Natural killer cell (primary cell): ENCODE results near the gene CNPY3. TPM values are rescaled to one million over a fixed set of nuclear protein-coding genes. Genes with fewer than 3 reads are reported as not detected.
"Not testable (repeated sequence)": the region's sequence is repeated elsewhere in the genome, so short reads cannot be mapped to it uniquely, and the experiment has no call there.

Experiments used
- ATAC-seq, 3 donors: fragments of 150-1000 bp in 2 of 3; fragments of 200-7000 bp in 1 of 3; cut with Tn5 transposase; 1 replicate in 1 of 3; 2 replicates in 2 of 3; pipeline ENCODE4 v1.10.0; 2021; ENCODE audit warnings: mild to moderate bottlenecking in 2 of 3, moderate library complexity in 2 of 3
- DNase-seq, 2 donors: peaks; one replicate each; pipeline versions ENCODE4 v3.0.0 to v3.0.0-alpha.2; 2013 to 2021; ENCODE audit warnings: mixed read lengths in 1 of 2
- H3K27ac ChIP-seq: one replicate; pipeline ENCODE4 v1.5.1; 2013; ENCODE audit warnings: mild to moderate bottlenecking, low read length
- H3K27me3 ChIP-seq: one replicate; pipeline ENCODE4 v1.6.1; 2013; ENCODE audit warnings: low read length; ENCODE audit not compliant: control insufficient read depth, insufficient read depth
- H3K36me3 ChIP-seq: one replicate; pipeline ENCODE4 v1.6.1; 2013; ENCODE audit warnings: low read length; ENCODE audit not compliant: control insufficient read depth, insufficient read depth
- H3K4me1 ChIP-seq: one replicate; pipeline ENCODE4 v1.6.1; 2013; ENCODE audit warnings: low read length; ENCODE audit not compliant: control insufficient read depth, insufficient read depth
- H3K4me3 ChIP-seq: one replicate; pipeline ENCODE4 v1.5.1; 2013; ENCODE audit warnings: low read length
- H3K9me3 ChIP-seq: one replicate; pipeline ENCODE4 v1.6.1; 2013; ENCODE audit warnings: low read length; ENCODE audit not compliant: control insufficient read depth, insufficient read depth
- H3K27ac Mint-ChIP-seq, 2 donors: one replicate each; pipeline ENCODE4 v1.8.0; 2022; ENCODE audit warnings: mild to moderate bottlenecking in 2 of 2, mixed read lengths in 2 of 2, moderate library complexity in 1 of 2
- H3K27me3 Mint-ChIP-seq, 2 donors: one replicate each; pipeline ENCODE4 v1.8.0; 2022; ENCODE audit warnings: low read depth in 2 of 2, mixed read lengths in 2 of 2
- H3K36me3 Mint-ChIP-seq: one replicate; pipeline ENCODE4 v1.8.0; 2022; ENCODE audit warnings: mixed read lengths
- H3K4me1 Mint-ChIP-seq, 2 donors: one replicate each; pipeline ENCODE4 v1.8.0; 2022; ENCODE audit warnings: mixed read lengths in 2 of 2
- H3K4me3 Mint-ChIP-seq: one replicate; pipeline ENCODE4 v1.8.0; 2022; ENCODE audit warnings: mild to moderate bottlenecking, moderate library complexity, mixed read lengths
- H3K9me3 Mint-ChIP-seq, 2 donors: one replicate each; pipeline ENCODE4 v1.8.0; 2022; ENCODE audit warnings: mixed read lengths in 2 of 2
- whole genome bisulfite sequencing: methylation state at CpG from one replicate; pipeline ENCODE4 v1.1.7; 2013; ENCODE audit warnings: missing lambda C conversion rate; ENCODE audit not compliant: insufficient coverage; 5-methylcytosine and 5-hydroxymethylcytosine counted together
- intact Hi-C: fragments of 100-400 bp; cut with micrococcal nuclease; formaldehyde crosslinking; loops from one replicate; pipeline ENCODE4 v1.14.2; 2022
- total RNA-seq, 4 donors: library from RNA; stranded (reverse); fragments of 120-200 nt in 1 of 4; gene quantifications; one replicate each; pipeline versions ENCODE4 v1.2.3 to v1.2.4, GENCODE V29; 2013 to 2022
- TF ChIP-seq, protein P1 (sequence below): fragments of 200-600 bp; IDR thresholded peaks from one replicate; pipeline ENCODE4 v1.8.0; 2022; ENCODE audit warnings: antibody characterized with exemption

CNPY3 gene
- total RNA-seq, 3 donors from 2014 or later (not counting 1 experiment from before 2014, with no cell fraction given) = 52.4 to 71.2 (median 59.8) TPM

DNA sequence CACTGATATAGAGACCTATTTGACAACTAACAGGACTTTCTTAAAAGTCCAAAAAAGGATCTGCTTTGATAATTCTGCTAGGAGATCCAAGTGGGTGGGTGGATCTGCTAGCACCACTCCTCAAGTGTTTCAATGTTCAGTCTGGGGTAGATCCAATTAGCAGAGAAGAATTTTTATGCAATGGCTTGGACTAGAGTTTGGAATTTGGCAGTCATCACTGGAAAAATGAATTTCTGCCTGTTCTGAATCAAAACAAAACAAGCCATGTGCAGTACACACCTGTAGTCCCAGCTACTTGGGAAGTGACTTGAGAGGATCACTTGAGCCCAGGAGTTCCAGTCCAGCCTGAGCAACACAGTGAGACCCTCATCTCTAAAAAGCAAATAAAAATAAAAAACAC is 18.7 kb downstream of the CNPY3 start:
- H3K36me3 Mint-ChIP-seq = no peaks in the 10 kb centered on the region
- intact Hi-C loops = no loop called here
- Histone ChIP-seq H3K4me3 (no peak overlapping the region), H3K4me1 (no peaks in the 10 kb centered on the region), H3K9me3 (no peaks in the 10 kb centered on the region), H3K27ac (no peak overlapping the region), H3K36me3 (peaks cover 3% of the 10 kb centered on the region), H3K27me3 (no peaks in the 10 kb centered on the region)
- no peaks in the 10 kb centered on the region for H3K9me3 Mint-ChIP-seq
- no peaks in the 10 kb centered on the region for H3K4me1 Mint-ChIP-seq
- ATAC-seq (no peak), DNase-seq (no peak)
- TF ChIP-seq, protein P1, sequence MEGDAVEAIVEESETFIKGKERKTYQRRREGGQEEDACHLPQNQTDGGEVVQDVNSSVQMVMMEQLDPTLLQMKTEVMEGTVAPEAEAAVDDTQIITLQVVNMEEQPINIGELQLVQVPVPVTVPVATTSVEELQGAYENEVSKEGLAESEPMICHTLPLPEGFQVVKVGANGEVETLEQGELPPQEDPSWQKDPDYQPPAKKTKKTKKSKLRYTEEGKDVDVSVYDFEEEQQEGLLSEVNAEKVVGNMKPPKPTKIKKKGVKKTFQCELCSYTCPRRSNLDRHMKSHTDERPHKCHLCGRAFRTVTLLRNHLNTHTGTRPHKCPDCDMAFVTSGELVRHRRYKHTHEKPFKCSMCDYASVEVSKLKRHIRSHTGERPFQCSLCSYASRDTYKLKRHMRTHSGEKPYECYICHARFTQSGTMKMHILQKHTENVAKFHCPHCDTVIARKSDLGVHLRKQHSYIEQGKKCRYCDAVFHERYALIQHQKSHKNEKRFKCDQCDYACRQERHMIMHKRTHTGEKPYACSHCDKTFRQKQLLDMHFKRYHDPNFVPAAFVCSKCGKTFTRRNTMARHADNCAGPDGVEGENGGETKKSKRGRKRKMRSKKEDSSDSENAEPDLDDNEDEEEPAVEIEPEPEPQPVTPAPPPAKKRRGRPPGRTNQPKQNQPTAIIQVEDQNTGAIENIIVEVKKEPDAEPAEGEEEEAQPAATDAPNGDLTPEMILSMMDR = no peak
- H3K4me3 Mint-ChIP-seq = no peak overlapping the region
- H3K27me3 Mint-ChIP-seq = no peaks in the 10 kb centered on the region
- H3K27ac Mint-ChIP-seq = no peak overlapping the region

GRCh38 chr6:42952389-42952788 is 23.1 kb downstream of the CNPY3 start:
- no peak for ATAC-seq
- no peaks in the 10 kb centered on the region for H3K4me1 Mint-ChIP-seq
- H3K4me3 ChIP-seq = no peak overlapping the region
- intact Hi-C loops = no loop called here
- no peak overlapping the region for H3K4me3 Mint-ChIP-seq
- no peaks in the 10 kb centered on the region for H3K9me3 Mint-ChIP-seq
- no peaks in the 10 kb centered on the region for H3K36me3 Mint-ChIP-seq
- H3K27me3 Mint-ChIP-seq = no peaks in the 10 kb centered on the region
- TF ChIP-seq, protein P1 = no peak
- H3K36me3 ChIP-seq = no peaks in the 10 kb centered on the region
- no peak overlapping the region for H3K27ac ChIP-seq
- H3K4me1 ChIP-seq = no peaks in the 10 kb centered on the region
- no peak overlapping the region for H3K27ac Mint-ChIP-seq
- no peaks in the 10 kb centered on the region for H3K27me3 ChIP-seq
- no peak for DNase-seq
- no peaks in the 10 kb centered on the region for H3K9me3 ChIP-seq
- WGBS = 93% methylated on average over 4 of the region's 4 CpGs

DNA sequence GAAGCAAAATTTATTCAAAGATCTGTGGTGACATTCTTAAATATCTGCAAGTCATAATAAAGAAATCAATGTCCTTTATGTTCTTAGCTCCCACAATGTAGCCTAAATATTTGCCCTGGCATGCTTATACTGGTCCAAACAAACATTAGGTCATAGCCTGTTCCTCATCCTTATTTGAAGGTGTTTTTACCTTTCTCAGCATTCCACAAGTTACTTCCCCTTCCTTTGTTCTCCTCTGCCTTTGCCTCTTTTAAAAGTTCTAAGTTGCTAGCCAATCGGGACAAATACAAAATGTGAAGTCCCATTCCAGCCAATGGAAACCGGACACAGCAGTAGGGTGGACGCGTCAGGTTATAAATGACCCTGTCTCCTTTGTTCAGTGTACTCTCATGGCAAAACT is 25.1 kb downstream of the CNPY3 start:
- H3K9me3 ChIP-seq, H3K27me3 ChIP-seq, H3K4me1 ChIP-seq, intact Hi-C loops, H3K27me3 Mint-ChIP-seq, H3K4me1 Mint-ChIP-seq, H3K27ac ChIP-seq, DNase-seq, H3K27ac Mint-ChIP-seq, H3K4me3 Mint-ChIP-seq, H3K4me3 ChIP-seq, ATAC-seq, H3K36me3 Mint-ChIP-seq, H3K36me3 ChIP-seq, H3K9me3 Mint-ChIP-seq: not testable (repeated sequence)
- WGBS = 97% methylated on average over 4 of the region's 4 CpGs

- intact Hi-C loops = no loop called here
- Histone ChIP-seq H3K4me3 (no peak overlapping the region), H3K27me3 (peaks cover 9% of the 10 kb centered on the region), H3K27ac (no peak overlapping the region), H3K36me3 (peaks cover 2% of the 10 kb centered on the region), H3K4me1 (peaks cover 15% of the 10 kb centered on the region), H3K9me3 (no peaks in the 10 kb centered on the region)
- Mint-ChIP-seq H3K36me3 (no peaks in the 10 kb centered on the region), H3K4me1 (peaks cover 12 to 13% of the 10 kb centered on the region in 2 donors), H3K27me3 (peaks cover 0 to 17% of the 10 kb centered on the region in 2 donors), H3K4me3 (no peak overlapping the region), H3K9me3 (no peaks in the 10 kb centered on the region), H3K27ac (no peak overlapping the region)
- TF ChIP-seq, protein P1 = no peak
- 100% methylated on average over 4 of the region's 8 CpGs for WGBS
- ATAC-seq = no peak
- no peak for DNase-seq
Measured at GRCh38 chr6:42958125-42958524, 28.8 kb downstream of the CNPY3 start.
